HEK293 (cell line): Measurements from ENCODE around the gene IL16.

Source experiments
- CTCF ChIA-PET: fragments of 350-600 bp; formaldehyde crosslinking; extraction: SDS; loops from one replicate; lab custom pipeline; 2021; ENCODE audit warnings: antibody characterized with exemption; lab: Yijun Ruan, JAX
- POLR2A ChIA-PET: fragments of 300-600 bp; formaldehyde crosslinking; extraction: SDS; loops from one replicate; lab custom pipeline; 2020; ENCODE audit warnings: antibody characterized with exemption, inconsistent platforms; lab: Yijun Ruan, JAX
- H3K27ac ChIP-seq: fragments of 200-500 bp; sonication (Bioruptor generic); 2 replicates; pipeline ENCODE4 v1.5.1; 2014; ENCODE audit warnings: low read depth, low read length, control low read depth, inconsistent platforms; ENCODE audit errors: extremely low read depth
- H3K36me3 ChIP-seq, 2 experiments: fragments of 200-500 bp in 1 of 2; sonication (Bioruptor generic) in 1 of 2; 1 replicate in 1 of 2; 2 replicates in 1 of 2; pipeline ENCODE4 v1.5.1; 2014 to 2017; ENCODE audit warnings: inconsistent platforms in 2 of 2, low read length in 2 of 2; ENCODE audit not compliant: control insufficient read depth in 2 of 2, insufficient read depth in 1 of 2
- H3K4me1 ChIP-seq: fragments of 200-500 bp; sonication (Bioruptor generic); 2 replicates; pipeline ENCODE4 v1.5.1; 2014; ENCODE audit warnings: mild to moderate bottlenecking, low read length, inconsistent platforms; ENCODE audit not compliant: control insufficient read depth, insufficient read depth
- H3K4me3 ChIP-seq: 2 replicates; pipeline ENCODE4 v1.5.1; 2011; ENCODE audit warnings: low read depth, mild to moderate bottlenecking, control low read depth, low read length, moderate library complexity
- H3K9me3 ChIP-seq: fragments of 200-500 bp; sonication (Bioruptor generic); 2 replicates; pipeline ENCODE4 v1.5.1; 2014; ENCODE audit warnings: low read depth, low read length, inconsistent platforms; ENCODE audit not compliant: control insufficient read depth, insufficient read depth
- RBAK ChIP-seq: fragments of 450-650 bp; formaldehyde crosslinking; IDR thresholded peaks from 2 replicates; pipeline ENCODE4 v1.5.1; 2016; ENCODE audit warnings: missing biosample characterization, missing genetic modification characterization
- ZFHX2 ChIP-seq: fragments of 450-650 bp; formaldehyde crosslinking; conservative IDR thresholded peaks from 2 replicates; pipeline ENCODE4 v1.5.1; 2016; ENCODE audit warnings: missing biosample characterization, missing genetic modification characterization
- ZNF10 ChIP-seq: fragments of 450-650 bp; formaldehyde crosslinking; IDR thresholded peaks from 2 replicates; pipeline ENCODE4 v1.5.1; 2017; ENCODE audit warnings: missing biosample characterization, missing genetic modification characterization
- ZNF157 ChIP-seq: fragments of 450-650 bp; formaldehyde crosslinking; IDR thresholded peaks from 2 replicates; pipeline ENCODE4 v1.5.1; 2016; ENCODE audit warnings: missing biosample characterization, missing genetic modification characterization
- ZNF169 ChIP-seq: fragments of 450-650 bp; formaldehyde crosslinking; IDR thresholded peaks from 2 replicates; pipeline ENCODE4 v1.5.1; 2016; ENCODE audit warnings: missing biosample characterization, missing genetic modification characterization
- ZNF19 ChIP-seq: fragments of 450-650 bp; formaldehyde crosslinking; IDR thresholded peaks from 2 replicates; pipeline ENCODE4; 2016; ENCODE audit warnings: missing biosample characterization, missing genetic modification characterization, low read depth
- ZNF221 ChIP-seq: fragments of 450-650 bp; formaldehyde crosslinking; IDR thresholded peaks from 2 replicates; pipeline ENCODE4 v1.5.1; 2017; ENCODE audit warnings: missing biosample characterization, missing genetic modification characterization, borderline replicate concordance
- ZNF274 ChIP-seq, 2 experiments: fragments of 200-500 bp in 1 of 2; fragments of 450-650 bp in 1 of 2; sonication (Bioruptor generic) in 1 of 2; formaldehyde crosslinking in 1 of 2; IDR thresholded peaks; 2 replicates each; pipeline versions ENCODE4 v1.5.1 to v1.6.1; 2014 to 2016; ENCODE audit warnings: borderline replicate concordance in 1 of 2, inconsistent platforms in 1 of 2, low read length in 1 of 2, missing biosample characterization in 1 of 2, missing genetic modification characterization in 1 of 2
- ZNF560 ChIP-seq: fragments of 450-650 bp; formaldehyde crosslinking; IDR thresholded peaks from 2 replicates; pipeline ENCODE4 v1.5.1; 2017; ENCODE audit warnings: missing biosample characterization, missing genetic modification characterization, borderline replicate concordance
- ZNF707 ChIP-seq: fragments of 450-650 bp; formaldehyde crosslinking; IDR thresholded peaks from 2 replicates; pipeline ENCODE4 v1.5.1; 2016; ENCODE audit warnings: missing biosample characterization, missing genetic modification characterization
- ZNF768 ChIP-seq: fragments of 450-650 bp; formaldehyde crosslinking; IDR thresholded peaks from 2 replicates; pipeline ENCODE4 v1.5.1; 2018; ENCODE audit warnings: missing biosample characterization, mild to moderate bottlenecking, missing genetic modification characterization
- TF ChIP-seq, protein P1 (sequence below): fragments of 450-650 bp; formaldehyde crosslinking; IDR thresholded peaks from 2 replicates; pipeline ENCODE4 v1.5.1; 2016; ENCODE audit warnings: missing biosample characterization, missing genetic modification characterization
- TF ChIP-seq, protein P2 (sequence below): fragments of 450-650 bp; formaldehyde crosslinking; IDR thresholded peaks from 2 replicates; pipeline ENCODE4 v1.5.1; 2016; ENCODE audit warnings: missing biosample characterization, missing genetic modification characterization
- TF ChIP-seq, protein P3 (sequence below): fragments of 450-650 bp; formaldehyde crosslinking; IDR thresholded peaks from 2 replicates; pipeline ENCODE4 v1.5.1; 2016; ENCODE audit warnings: missing biosample characterization, missing genetic modification characterization
- TF ChIP-seq, protein P4 (sequence below): fragments of 450-650 bp; formaldehyde crosslinking; IDR thresholded peaks from 2 replicates; pipeline ENCODE4 v1.5.1; 2016; ENCODE audit warnings: missing biosample characterization, missing genetic modification characterization
- TF ChIP-seq, protein P5 (sequence below): fragments of 450-650 bp; IDR thresholded peaks from 2 replicates; pipeline ENCODE4 v1.5.1; 2018; ENCODE audit warnings: missing biosample characterization, missing genetic modification characterization

The IL16 gene

DNA sequence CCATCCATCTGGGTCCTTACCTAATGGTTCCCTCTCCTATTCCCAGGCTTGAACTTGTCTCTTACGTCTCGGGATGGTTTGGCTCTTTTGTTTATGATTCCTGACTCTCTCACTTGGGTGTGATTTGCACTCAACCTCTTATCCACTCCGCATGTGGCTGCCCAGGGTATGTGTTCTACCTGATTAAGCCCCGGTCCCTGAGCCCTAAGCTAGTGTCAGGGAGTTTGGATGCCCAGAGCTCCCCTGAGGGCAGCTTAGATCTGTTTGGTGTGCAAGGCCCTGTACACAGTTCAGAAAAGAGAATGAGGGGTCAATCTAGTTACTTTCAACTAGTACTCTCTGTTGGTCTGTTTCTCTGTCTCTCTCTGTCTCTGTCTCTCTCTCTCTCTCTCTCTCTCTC, 143.2 kb downstream of the IL16 start:
- Histone ChIP-seq H3K4me1 (peaks cover 5% of the 10 kb centered on the region; the same call in 1 of the 2 replicates), H3K4me3 (no peak overlapping the region)
- TF ChIP-seq ZNF157 (tag by site-specific recombination) = no peak
- TF ChIP-seq, protein P1, sequence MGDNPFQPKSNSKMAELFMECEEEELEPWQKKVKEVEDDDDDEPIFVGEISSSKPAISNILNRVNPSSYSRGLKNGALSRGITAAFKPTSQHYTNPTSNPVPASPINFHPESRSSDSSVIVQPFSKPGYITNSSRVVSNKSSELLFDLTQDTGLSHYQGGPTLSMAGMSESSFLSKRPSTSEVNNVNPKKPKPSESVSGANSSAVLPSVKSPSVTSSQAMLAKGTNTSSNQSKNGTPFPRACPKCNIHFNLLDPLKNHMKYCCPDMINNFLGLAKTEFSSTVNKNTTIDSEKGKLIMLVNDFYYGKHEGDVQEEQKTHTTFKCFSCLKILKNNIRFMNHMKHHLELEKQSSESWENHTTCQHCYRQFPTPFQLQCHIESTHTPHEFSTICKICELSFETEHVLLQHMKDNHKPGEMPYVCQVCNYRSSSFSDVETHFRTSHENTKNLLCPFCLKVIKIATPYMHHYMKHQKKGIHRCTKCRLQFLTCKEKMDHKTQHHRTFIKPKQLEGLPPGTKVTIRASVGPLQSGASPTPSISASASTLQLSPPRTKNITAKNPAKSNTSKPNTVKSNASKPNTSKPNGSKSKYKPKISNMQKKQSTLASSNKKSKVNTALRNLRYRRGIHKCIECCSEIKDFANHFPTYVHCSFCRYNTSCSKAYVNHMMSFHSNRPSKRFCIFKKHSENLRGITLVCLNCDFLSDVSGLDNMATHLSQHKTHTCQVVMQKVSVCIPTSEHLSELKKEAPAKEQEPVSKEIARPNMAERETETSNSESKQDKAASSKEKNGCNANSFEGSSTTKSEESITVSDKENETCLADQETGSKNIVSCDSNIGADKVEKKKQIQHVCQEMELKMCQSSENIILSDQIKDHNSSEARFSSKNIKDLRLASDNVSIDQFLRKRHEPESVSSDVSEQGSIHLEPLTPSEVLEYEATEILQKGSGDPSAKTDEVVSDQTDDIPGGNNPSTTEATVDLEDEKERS (tag by site-specific recombination) = no peak
- TF ChIP-seq, protein P2, sequence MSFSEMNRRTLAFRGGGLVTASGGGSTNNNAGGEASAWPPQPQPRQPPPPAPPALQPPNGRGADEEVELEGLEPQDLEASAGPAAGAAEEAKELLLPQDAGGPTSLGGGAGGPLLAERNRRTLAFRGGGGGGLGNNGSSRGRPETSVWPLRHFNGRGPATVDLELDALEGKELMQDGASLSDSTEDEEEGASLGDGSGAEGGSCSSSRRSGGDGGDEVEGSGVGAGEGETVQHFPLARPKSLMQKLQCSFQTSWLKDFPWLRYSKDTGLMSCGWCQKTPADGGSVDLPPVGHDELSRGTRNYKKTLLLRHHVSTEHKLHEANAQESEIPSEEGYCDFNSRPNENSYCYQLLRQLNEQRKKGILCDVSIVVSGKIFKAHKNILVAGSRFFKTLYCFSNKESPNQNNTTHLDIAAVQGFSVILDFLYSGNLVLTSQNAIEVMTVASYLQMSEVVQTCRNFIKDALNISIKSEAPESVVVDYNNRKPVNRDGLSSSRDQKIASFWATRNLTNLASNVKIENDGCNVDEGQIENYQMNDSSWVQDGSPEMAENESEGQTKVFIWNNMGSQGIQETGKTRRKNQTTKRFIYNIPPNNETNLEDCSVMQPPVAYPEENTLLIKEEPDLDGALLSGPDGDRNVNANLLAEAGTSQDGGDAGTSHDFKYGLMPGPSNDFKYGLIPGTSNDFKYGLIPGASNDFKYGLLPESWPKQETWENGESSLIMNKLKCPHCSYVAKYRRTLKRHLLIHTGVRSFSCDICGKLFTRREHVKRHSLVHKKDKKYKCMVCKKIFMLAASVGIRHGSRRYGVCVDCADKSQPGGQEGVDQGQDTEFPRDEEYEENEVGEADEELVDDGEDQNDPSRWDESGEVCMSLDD = no peak
- TF ChIP-seq, all 188 proteins: peak for 0
- Histone ChIP-seq H3K9me3 (no peaks in the 10 kb centered on the region), H3K36me3 (no peaks in the 10 kb centered on the region), H3K27ac (no peak overlapping the region)
- POLR2A ChIA-PET = no interaction called here
- CTCF ChIA-PET = interaction anchor here (0.6 to 1.9 kb wide), 2 partner anchors 59 to 65 kb away, joined by 3 to 4 read pairs; no protein-coding TSS in a partner anchor

DNA sequence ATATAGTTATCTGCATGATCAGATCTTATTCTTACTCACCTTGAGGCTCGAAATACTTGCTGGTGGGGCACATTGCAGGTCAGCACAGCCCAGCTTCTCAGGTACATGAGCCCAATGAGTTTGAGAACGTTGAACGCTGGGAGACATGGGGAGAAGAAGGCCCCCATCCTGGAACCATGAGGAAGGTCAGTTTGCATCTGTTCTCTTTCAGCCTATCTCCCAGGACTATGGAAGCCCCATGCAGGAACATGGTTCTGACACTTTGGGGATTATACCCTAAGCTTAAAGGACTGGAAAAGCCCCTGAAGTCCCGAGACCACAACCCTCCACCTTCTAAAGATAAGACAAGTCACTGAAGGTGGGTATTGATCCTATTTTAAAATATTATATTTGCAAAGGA, 144.7 kb downstream of the IL16 start:
- POLR2A ChIA-PET = no interaction called here
- no peak overlapping the region for H3K27ac ChIP-seq
- H3K4me1 ChIP-seq = peaks cover 5% of the 10 kb centered on the region; the same call in 1 of the 2 replicates
- H3K4me3 ChIP-seq = no peak overlapping the region
- CTCF ChIA-PET = interaction anchor here (0.8 to 1.1 kb wide), 5 partner anchors 11 to 75 kb away, joined by 3 read pairs; no protein-coding TSS in a partner anchor
- H3K9me3 ChIP-seq = no peaks in the 10 kb centered on the region
- TF ChIP-seq RBAK (tag by site-specific recombination) (no peak), ZNF768 (tag by site-specific recombination) (no peak), ZNF560 (tag by site-specific recombination) (no peak)
- H3K36me3 ChIP-seq = no peaks in the 10 kb centered on the region

DNA sequence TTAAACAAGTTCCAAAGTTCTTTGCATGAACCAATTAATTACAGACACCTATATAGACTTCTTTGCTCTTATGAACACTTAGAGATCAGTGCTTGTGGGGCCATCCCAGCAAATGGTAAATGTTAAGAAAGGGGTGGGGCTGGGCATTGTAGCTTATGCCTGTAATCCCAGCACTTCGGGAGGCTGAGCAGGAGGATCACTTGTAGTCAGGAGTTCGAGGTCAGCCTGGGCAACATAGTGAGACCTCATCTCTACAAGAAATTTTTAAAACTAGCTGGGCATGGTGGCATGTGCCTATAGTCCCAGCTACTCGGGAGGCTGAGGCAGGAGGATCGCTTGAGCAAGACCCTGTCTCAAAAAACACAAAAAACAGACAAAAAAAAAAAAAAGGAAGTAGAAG, 146.7 kb downstream of the IL16 start:
- TF ChIP-seq ZNF221 (tag by site-specific recombination) = no peak
- no peak for TF ChIP-seq ZNF19
- TF ChIP-seq, protein P3, sequence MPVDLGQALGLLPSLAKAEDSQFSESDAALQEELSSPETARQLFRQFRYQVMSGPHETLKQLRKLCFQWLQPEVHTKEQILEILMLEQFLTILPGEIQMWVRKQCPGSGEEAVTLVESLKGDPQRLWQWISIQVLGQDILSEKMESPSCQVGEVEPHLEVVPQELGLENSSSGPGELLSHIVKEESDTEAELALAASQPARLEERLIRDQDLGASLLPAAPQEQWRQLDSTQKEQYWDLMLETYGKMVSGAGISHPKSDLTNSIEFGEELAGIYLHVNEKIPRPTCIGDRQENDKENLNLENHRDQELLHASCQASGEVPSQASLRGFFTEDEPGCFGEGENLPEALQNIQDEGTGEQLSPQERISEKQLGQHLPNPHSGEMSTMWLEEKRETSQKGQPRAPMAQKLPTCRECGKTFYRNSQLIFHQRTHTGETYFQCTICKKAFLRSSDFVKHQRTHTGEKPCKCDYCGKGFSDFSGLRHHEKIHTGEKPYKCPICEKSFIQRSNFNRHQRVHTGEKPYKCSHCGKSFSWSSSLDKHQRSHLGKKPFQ (tag by site-specific recombination) = no peak
- TF ChIP-seq ZNF169 (tag by site-specific recombination) = no peak
- TF ChIP-seq, protein P4, sequence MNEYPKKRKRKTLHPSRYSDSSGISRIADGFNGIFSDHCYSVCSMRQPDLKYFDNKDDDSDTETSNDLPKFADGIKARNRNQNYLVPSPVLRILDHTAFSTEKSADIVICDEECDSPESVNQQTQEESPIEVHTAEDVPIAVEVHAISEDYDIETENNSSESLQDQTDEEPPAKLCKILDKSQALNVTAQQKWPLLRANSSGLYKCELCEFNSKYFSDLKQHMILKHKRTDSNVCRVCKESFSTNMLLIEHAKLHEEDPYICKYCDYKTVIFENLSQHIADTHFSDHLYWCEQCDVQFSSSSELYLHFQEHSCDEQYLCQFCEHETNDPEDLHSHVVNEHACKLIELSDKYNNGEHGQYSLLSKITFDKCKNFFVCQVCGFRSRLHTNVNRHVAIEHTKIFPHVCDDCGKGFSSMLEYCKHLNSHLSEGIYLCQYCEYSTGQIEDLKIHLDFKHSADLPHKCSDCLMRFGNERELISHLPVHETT (tag by site-specific recombination) = no peak
- TF ChIP-seq ZNF274 (IDR thresholded peaks at IDR 0.05; ENCODE audit: low read length) = no peak
- TF ChIP-seq ZNF274 (tag by site-specific recombination; IDR thresholded peaks at IDR 0.05; ENCODE audit: borderline replicate concordance) = no peak
- no peak for TF ChIP-seq ZNF707 (tag by site-specific recombination)
- no peak for TF ChIP-seq ZFHX2 (tag by site-specific recombination)
- no peak for TF ChIP-seq ZNF10 (tag by site-specific recombination)
- TF ChIP-seq, protein P5, sequence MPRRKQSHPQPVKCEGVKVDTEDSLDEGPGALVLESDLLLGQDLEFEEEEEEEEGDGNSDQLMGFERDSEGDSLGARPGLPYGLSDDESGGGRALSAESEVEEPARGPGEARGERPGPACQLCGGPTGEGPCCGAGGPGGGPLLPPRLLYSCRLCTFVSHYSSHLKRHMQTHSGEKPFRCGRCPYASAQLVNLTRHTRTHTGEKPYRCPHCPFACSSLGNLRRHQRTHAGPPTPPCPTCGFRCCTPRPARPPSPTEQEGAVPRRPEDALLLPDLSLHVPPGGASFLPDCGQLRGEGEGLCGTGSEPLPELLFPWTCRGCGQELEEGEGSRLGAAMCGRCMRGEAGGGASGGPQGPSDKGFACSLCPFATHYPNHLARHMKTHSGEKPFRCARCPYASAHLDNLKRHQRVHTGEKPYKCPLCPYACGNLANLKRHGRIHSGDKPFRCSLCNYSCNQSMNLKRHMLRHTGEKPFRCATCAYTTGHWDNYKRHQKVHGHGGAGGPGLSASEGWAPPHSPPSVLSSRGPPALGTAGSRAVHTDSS (tag by site-specific recombination) = no peak
- Histone ChIP-seq H3K27ac (no peak overlapping the region), H3K36me3 (no peaks in the 10 kb centered on the region), H3K4me1 (peaks cover 3% of the 10 kb centered on the region; the same call in 1 of the 2 replicates), H3K4me3 (no peak overlapping the region), H3K9me3 (no peaks in the 10 kb centered on the region)
- ChIA-PET CTCF (interaction anchor here (0.5 kb wide), 1 partner anchor 604 kb away, joined by 5 read pairs; no protein-coding TSS in a partner anchor), POLR2A (no interaction called here)
